ENCODE results near the gene SORBS1.

Gene SORBS1

DNA sequence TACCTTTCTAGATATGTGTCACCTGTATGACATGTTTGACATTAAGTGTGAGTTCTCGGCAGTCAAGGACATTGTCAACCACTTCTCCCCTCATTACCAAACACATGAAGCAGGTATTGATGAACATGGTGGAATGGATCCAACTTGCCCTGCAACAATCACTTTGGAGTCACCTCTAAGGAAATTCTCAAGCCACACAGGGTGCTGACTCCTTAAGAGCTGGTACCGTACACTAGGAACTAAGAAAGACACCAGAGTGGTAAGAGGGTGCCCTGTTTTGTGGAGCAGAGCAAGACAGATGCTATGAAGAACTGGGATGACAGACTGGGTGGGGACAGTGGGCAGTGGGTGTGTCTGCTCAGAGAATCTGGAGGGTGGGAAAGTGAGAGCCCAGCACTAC, 17.4 kb upstream of the SORBS1 start:
- H3K4me3 ChIP-seq (replicated peaks in 1 of 2; ENCODE audit: low read depth in 2 of 2, low read length in 2 of 2): no peak overlapping the region
- DNase-seq (ENCODE audit: low read depth in 2 of 2): no peak

GRCh38 chr10:95574649-95575365, 13.6 kb upstream of the SORBS1 start:
- no peak for TF ChIP-seq CTCF (IDR thresholded peaks at IDR 0.05; ENCODE audit: low read depth, low read length)
- DNase-seq (ENCODE audit: low read depth in 2 of 2): no peak

More for the DNA sequence above, 17.4 kb upstream of the SORBS1 start:
- TF ChIP-seq CTCF (IDR thresholded peaks at IDR 0.05; ENCODE audit: low read depth, low read length): no peak

DNA sequence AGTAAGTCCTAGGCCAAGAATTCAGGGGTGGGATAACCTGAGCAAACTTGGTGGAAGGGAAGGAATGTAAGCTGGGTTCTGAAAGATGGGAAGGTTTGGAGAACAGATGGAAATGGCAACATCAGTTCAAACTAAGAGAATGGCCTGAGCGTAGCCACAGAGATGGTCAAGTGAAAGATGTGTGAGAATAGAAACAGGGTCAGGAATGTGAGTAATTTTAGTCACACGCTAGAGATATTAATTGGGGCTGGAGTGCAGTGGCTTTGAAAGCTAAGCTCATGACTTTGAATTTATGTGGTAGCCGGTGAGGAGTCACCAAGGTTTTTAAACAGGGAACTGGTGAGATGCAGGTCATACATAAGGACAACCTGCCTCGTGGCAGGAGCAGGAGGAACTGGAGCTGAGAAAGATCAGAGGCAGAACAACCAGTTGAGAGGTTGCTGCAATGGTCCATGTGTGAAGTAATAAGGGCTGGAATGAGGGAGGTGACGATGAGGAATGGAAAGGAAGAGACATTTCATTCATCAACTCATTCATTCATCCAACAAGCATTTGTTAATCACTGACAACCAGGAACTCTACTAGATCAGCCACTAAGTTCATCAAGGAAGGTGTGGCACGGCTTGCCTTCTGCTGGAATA, 12.9 kb upstream of the SORBS1 start:
- no peak for TF ChIP-seq CTCF (IDR thresholded peaks at IDR 0.05; ENCODE audit: low read depth, low read length)
- DNase-seq (ENCODE audit: low read depth in 2 of 2): no peak
- H3K4me3 ChIP-seq (replicated peaks in 1 of 2; ENCODE audit: low read depth in 2 of 2, low read length in 2 of 2): no peak overlapping the region

More at GRCh38 chr10:95574649-95575365, 13.6 kb upstream of the SORBS1 start:
- H3K4me3 ChIP-seq (replicated peaks in 1 of 2; ENCODE audit: low read depth in 2 of 2, low read length in 2 of 2): no peak overlapping the region

DNA sequence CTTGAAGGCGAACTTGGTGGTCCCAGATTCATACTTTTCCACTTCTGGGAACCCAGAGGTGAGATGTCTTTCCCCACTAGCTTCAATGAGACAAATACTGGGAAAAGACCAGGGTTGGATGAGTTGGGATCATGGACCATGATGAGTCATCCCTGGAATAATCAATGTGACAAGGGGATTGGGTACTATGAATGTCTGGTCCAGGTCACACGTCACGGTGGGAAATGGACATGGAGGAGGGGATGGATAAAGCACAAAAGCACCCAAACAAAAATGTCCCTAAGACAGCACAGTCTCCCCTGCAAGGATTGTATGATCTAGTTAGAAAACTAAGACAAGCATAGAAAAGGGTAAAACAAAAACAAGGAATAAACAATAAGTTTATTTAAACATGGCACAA, 12.4 kb upstream of the SORBS1 start:
- TF ChIP-seq CTCF (IDR thresholded peaks at IDR 0.05; ENCODE audit: low read depth, low read length): no peak
- no peak overlapping the region for H3K4me3 ChIP-seq (replicated peaks in 1 of 2; ENCODE audit: low read depth in 2 of 2, low read length in 2 of 2)
- DNase-seq (ENCODE audit: low read depth in 2 of 2): no peak

DNA sequence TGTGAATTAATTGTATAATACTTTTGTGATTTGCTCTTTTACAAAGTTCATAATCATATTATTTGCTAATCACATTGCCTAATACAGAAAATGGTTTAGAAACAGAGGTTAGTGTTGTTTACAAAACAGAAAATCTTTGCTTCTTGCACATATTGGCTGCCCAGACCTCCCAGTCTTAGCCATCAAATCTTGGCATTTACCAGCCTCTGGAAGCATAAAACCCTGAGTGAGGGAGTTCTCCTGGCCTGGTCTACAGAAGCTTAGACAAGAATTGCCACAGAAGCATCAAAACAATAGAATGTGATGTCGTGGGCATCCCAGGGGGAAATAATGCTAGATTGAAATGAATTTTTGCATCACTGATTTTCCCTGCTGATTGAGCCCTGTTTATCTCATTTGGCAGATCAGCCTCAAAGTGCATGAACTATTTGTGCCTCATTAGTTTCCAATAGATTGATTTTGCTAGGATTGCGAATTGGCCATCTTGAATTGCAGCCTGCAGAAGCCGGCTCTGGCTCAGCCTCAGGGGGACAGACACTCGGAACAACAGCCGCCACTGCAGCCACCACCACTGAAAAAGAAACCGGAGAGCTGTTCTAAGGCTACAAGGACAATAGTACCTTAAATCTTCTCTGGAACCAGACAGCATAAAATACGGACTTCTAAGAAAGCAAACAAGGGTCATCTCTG, 11.1 kb upstream of the SORBS1 start:
- TF ChIP-seq CTCF (IDR thresholded peaks at IDR 0.05; ENCODE audit: low read depth, low read length): no peak
- H3K4me3 ChIP-seq (replicated peaks in 1 of 2; ENCODE audit: low read depth in 2 of 2, low read length in 2 of 2): no peak overlapping the region
- DNase-seq (ENCODE audit: low read depth in 2 of 2): no peak

GRCh38 chr10:95571390-95571789, 10.2 kb upstream of the SORBS1 start:
- no peak for TF ChIP-seq CTCF (IDR thresholded peaks at IDR 0.05; ENCODE audit: low read depth, low read length)
- no peak for DNase-seq (ENCODE audit: low read depth in 2 of 2)
- no peak overlapping the region for H3K4me3 ChIP-seq (replicated peaks in 1 of 2; ENCODE audit: low read depth in 2 of 2, low read length in 2 of 2)

Data from cardiac fibroblast (primary cell).